Stimulated activated CD8-positive, alpha-beta memory T cell treated with anti-CD3 and anti-CD28 coated beads, Interleukin-12 subunit alpha, Interleukin-12 subunit beta, amount 100 ng/mL, for 4 hours (primary cell): ENCODE measurements around the gene CTSL.

Experiments used
- DNase-seq: peaks from one replicate; pipeline ENCODE4 v3.0.0-alpha.2; 2020; ENCODE audit warnings: low read depth

The CTSL gene

DNA sequence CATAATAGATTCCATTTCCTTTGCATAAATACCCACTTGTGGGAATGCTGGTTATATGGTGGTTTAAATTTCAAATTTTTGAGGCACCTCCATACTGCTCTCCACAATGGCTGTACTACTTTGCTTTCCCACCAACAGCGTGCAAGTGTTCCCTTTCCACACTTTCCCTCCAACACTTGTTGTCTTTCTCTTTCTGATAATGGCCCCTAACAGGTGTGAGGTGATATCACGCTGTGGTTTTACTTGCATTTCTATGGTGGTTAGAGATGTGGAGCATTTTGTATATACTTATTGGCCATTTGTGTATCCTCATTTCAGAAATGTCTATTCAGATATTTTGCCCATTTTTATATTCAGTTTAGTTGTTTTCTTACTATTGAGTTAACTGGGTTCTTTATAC is 34.6 kb downstream of the CTSL start:
- no peak for DNase-seq

GRCh38 chr9:87763286-87763685 is 37.4 kb downstream of the CTSL start:
- no peak for DNase-seq

DNA sequence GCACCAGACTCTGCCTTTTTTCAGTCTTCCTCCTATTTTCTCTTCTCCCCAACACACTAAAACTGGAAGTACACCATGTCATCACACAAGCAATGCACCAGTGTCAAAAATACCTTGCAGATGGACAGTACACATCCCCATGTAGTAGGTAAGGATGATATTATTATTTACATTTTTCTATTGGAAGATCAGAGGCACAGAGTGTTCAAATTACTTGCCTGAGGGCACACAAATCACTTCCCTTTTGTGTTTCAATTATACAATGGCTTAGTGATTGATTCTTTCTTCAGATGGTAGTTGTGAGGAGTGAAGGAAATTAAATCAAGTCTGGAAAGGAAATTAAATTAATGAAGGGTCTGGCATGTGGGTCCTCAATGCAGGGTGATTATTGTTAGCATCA is 39.6 kb downstream of the CTSL start:
- no peak for DNase-seq

DNA sequence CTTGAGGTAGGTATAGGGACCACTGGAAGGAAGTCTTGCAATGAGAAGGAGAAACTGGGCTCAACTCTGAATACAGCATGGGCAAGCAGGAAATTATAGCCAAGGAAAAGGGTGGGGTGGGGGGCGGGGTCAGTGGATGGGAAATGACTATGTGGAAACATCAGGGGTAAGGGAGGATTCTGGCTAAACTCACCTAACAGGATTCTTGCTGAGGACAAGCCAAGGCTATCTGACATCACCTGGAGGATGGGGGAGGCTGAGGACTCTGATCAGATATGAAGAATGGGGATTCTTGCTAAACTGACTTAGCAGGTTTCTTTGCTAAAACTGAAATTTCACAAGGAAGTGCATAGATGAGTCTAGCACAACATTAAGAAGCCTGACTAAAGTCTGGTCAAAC is 40.8 kb downstream of the CTSL start:
- DNase-seq = no peak

DNA sequence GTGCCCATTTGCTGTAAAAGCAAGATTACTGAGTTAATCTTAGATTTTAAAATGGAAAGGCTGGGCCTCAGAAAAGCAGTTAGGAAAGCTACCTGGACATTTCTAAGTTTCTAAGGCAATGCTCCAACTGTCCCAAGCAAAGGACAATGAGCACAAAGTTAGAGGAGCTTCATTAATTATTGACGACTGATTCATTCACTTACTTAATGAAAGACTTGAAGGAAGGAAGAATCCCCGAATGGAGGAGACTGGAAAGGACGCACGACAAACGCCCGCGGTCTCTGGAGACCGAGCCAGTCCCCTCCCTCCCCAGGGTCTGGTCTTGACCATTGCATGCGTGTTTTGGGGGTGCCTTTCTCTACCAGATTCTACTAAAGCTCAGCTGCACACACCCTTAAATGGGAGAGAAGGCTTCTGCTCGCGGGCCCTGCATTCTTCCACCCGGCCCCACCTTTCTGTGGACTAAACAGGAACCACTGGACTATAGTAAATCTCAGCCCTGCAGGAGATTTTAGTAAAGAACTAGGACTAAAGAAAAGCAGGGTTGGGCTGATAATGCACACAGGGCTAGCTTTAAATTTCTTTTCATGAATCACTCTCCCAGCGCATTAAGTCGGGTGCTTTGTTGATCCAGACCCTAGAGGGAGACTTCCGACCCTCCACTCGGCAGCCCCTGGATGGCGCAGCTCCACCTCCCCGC is 44.8 kb downstream of the CTSL start:
- DNase-seq = no peak

- DNase-seq = no peak
Observed at GRCh38 chr9:87771316-87772006, 45.5 kb downstream of the CTSL start.

- DNase-seq = no peak
Observed at GRCh38 chr9:87776481-87777379, 50.8 kb downstream of the CTSL start.

DNA sequence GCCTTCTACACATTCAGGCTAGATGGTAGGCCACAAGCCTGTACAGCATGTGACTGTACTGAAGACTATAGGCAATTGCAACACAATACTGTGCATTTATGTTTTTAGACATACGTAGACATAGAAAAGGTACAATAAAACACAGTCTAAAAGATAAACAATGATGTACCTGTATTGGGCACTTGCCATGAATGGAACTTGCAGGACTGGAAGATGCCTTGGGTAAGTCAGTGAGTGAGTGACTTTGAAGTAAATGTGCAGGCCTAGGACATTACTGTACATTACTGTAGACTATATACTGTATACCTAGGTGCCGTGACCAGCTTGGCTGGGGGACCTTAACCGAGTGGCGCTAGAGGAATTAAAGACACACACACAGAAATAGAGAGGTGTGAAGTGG is 53.1 kb downstream of the CTSL start:
- DNase-seq = no peak
